HG03060 (cell line): ENCODE data around the gene USP12.
"Not testable (repeated sequence)": the region's sequence is repeated elsewhere in the genome, so short reads cannot be mapped to it uniquely, and the experiment has no call there.

Experiments used
- ATAC-seq: cut with Tn5 transposase; IDR thresholded peaks from one replicate; pipeline ENCODE4 v1.9.1; 2021; ENCODE audit warnings: low read depth, moderate number of reproducible peaks; ENCODE audit not compliant: unreplicated experiment

USP12 gene

GRCh38 chr13:27126859-27127258, 44.8 kb downstream of the USP12 start:
- no peak for ATAC-seq

DNA sequence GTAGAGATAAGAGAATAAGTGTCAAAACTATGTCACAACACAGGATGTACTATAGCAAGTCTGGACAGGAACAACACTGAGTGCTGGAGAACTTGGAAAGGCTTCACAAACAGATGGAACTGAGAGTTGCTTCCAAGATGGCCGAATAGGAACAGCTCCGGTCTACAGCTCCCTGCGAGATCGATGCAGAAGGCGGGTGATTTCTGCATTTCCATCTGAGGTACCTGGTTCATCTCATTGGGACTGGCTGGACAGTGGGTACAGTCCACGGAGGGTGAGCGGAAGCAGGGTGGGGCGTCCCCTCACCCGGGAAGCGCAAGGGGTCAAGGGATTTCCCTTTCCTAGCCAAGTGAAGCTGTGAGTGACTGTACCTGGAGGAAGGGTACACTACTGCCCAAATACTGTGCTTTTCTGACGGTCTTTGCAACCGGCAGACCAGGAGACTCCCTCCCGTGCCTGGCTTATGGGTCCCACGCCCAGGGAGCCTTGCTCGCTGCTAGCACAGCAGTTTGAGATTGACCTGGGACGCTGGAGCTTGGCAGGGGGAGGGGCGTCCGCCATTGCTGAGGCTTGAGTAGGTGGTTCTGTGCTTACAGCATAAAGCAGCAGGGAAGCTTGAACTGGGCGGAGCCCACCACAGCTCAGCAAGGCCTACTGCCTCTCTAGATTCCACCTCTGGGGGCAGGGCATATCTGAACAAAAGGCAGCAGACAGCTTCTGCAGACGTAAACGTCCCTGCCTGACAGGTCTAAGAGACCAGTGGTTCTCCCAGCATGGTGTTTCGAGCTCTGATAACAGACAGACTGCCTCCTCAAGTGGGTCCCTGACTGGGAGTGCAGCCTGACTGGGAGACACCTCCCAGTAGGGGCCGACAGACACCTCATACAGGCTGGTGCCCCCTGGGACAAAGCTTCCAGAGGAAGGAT, 46.0 kb downstream of the USP12 start:
- ATAC-seq: no peak

- no peak for ATAC-seq
Measured at GRCh38 chr13:27124571-27124970, 47.0 kb downstream of the USP12 start.

- not testable (repeated sequence) for ATAC-seq
Measured at GRCh38 chr13:27123445-27123844, 48.2 kb downstream of the USP12 start.

DNA sequence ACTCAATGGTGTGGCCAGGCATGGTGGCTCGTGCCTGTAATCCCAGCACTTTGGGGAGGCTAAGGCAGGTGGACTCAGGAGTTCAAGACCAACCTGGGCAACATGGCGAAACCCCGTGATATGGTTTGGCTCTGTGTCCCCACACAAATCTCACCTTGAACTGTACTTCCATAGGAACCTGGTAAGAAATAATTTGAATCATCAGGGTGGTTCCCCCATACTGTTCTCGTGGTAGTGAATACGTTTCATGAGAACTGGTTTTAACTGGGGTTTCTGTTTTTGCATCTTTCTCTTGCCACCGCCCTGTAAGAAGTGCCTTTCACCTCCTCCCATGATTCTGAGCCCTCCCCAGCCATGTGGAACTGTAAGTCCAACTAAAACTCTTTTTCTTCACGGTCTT, 49.6 kb downstream of the USP12 start:
- ATAC-seq: no peak

- no peak for ATAC-seq
Measured at GRCh38 chr13:27120811-27121210, 50.8 kb downstream of the USP12 start.

GRCh38 chr13:27120011-27120410, 51.6 kb downstream of the USP12 start:
- no peak for ATAC-seq

DNA sequence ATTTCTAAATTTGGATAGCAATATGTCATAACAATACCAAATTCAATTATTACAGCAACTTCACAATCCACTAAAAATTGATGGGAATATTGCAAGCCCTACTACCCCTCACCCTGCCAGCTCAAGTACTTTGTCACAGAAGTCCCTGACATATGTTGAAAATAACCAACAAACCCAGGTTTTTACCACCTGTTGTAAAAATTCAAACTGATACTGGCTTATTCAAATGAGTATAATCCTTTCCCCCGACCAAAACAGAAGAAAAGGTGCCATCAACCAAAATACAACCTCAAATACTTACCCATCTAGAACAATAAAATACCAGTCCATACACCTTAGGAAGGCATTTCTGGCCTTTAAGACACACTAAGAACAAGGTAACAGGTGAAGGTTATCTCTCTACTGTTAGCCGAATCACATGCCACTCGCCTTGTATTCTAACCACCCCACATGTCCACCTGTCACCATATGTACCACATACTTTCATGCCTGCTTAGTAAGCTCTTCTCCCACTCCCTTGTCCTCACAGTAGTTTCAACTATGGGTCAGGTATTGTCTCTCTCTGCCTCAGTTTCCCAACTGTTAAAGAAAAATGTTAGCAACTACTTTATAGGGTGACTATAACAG, 53.1 kb downstream of the USP12 start:
- no peak for ATAC-seq

- ATAC-seq: no peak
Measured at GRCh38 chr13:27117952-27118351, 53.7 kb downstream of the USP12 start.

DNA sequence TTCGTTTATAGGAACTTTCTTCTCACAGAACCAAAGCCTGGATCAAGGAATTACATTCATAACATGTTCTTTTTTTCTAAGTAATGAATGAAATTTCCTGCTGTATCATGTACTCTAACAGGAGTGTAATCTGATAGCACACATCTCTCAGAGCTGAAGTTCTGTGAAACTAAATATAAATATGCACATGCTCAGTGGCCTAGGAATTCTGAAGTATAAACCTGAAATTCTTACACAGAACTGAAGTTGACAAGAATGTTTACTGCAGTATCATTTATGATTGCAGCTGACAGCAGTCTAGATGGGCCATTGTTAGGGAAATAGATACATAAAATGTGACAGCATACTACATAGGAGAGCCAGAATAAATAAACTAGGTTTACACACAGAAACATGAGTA, 54.5 kb downstream of the USP12 start:
- ATAC-seq: no peak

- ATAC-seq: no peak
Measured at GRCh38 chr13:27113436-27113835, 58.2 kb downstream of the USP12 start.

DNA sequence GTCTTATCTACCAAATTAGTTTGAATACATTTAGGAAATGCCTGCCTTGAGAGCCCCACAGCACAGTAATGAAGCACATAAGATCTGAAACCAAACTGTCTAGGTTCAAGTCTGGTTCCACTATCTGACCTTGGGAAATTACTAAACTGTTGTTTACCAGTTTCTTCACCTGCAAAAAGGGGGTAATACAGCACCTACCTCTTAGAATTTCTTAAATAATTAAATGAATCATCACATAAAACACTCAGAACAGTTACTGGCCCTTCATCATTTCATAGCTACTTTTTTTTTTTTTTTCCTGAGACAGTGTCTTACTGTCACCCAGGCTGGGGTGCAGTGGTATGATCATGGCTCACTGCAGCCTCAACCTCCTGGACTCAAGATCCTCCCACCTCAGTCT, 59.6 kb downstream of the USP12 start:
- ATAC-seq: no peak

DNA sequence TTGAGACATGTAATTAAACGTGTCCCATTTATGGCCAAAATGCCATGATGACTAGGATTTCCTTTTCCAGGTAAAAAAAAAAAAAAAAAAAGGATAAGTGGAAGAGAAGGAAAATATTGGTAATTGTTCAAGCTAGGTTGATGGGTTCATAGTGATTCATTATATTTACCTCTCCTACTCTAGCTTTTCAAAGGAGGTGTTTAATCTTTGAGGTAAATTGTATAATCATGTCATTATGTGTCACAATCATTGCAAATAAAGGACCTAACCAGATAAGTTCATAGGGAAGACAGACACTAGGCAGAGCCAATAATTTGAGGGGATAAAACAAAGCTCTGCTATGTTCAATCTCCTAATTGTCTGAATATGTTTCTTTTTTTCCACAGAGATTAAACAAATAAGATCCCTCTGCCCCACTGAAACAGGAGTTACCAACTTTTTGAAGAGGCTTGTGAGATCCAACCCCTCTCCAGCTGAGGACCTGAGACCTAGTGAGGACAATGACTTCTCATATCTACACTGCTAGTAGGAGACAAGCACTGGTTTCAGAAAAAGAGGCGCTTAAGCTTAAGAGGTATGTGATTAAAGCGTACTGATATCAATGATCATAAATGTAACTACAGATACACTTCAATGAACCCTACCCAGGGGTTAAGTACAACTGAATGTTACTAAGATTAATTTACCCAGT, 61.4 kb downstream of the USP12 start:
- no peak for ATAC-seq

DNA sequence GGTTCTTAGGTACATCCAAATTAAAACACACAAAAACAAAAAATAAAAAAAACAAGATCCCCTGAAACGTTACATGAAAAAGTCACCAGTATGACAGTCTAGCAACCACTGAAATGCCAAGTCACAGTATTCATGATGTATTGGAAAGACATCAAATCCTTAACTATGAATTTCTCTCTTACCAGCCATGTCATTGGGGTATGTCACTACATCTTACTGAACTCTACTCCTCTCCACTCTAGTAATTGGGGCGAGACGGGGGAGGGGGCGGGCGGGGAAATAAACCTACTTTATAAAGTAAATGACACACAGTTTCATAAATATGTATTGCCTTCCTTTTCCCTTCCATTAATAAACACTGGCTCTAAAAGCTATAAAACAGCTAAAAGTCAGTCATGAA, 65.5 kb downstream of the USP12 start:
- no peak for ATAC-seq

GRCh38 chr13:27104606-27105005, 67.0 kb downstream of the USP12 start:
- ATAC-seq: no peak

- ATAC-seq: no peak
Measured at GRCh38 chr13:27101847-27102246, 69.8 kb downstream of the USP12 start.

DNA sequence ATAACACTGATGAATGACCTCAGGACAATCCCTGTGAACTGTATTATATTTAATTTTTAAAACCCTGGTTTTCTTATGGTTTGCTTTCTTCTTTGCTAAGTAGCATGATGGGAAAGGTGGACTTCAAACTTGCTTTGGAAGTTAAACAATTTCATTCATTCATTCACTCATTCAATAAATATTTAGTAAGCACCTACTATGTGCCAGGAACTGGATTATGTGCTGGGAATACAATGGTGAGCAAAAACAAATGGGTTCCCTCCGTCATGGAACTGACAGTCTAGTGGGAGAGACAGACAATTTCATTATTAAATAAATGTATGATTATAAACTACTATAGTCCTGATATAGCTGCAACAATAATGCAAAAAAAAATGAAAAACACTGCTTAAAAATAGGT, 70.3 kb downstream of the USP12 start:
- ATAC-seq: no peak

- no peak for ATAC-seq
Measured at GRCh38 chr13:27097691-27098090, 73.9 kb downstream of the USP12 start.

DNA sequence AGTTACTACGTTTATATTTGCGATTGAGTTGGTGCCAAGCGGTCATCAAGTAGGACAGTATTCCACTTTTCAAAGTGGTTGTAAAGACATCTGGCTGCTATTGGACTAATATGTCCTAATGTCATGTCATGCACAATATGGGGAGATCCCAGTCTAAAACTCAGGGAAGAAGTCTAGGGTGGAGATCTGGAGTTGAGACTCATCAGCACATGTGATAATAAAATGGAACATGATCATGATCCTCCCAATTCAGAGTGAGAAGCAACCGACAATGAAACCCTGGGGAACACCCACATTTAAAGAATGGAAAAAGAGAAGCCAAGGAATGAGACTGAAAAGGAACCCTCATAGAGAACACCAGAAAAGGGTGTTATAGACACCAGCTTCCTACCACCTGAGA, 80.2 kb downstream of the USP12 start:
- ATAC-seq: no peak

GRCh38 chr13:27088619-27089018, 83.0 kb downstream of the USP12 start:
- no peak for ATAC-seq

DNA sequence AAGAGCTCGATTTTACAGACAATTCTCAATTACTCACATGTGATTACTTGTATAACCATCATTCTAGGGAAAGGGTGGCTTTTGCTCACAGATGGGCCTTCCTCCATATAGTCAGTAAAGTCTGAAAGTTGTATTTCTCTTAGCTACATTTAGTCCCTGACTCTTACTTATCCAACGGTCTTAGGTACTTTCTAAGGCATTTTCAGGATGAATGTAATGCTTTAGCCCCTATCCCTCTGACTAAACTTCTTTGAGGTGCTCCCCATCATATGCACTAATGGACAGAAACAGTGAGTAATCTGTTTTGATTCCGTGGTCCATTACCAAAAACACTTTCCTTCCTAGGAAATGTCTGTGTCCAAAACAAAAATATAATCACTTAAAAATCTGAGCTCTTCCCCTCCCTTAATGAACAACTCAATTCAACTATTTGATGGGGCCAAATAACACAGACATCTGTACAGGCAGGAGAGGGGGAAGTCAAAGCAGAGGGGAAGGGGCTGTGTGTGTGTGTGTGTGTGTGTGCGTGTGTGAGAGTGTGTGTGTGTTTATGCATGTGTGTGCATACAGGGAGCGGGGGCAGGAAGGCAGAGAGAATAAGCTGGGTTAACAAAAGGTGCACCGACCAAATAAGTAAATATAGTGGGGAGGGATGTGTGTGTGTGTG, 84.9 kb downstream of the USP12 start:
- ATAC-seq: no peak
